Upper lobe of left lung (tissue), 4 donors: ENCODE results near the gene WDR45B.

Source experiments
- CTCF ChIP-seq, 6 experiments: fragments of 450-650 bp in 4 of 6; fragments of 200-600 bp in 2 of 6; sonication (generic) in 2 of 6; IDR thresholded peaks; one replicate each; pipeline ENCODE4 v1.5.1; 2016 to 2019; ENCODE audit warnings: antibody characterized with exemption in 6 of 6
- POLR2A ChIP-seq, 4 donors: fragments of 450-650 bp; IDR thresholded peaks; one replicate each; pipeline ENCODE4 v1.5.1; 2016 to 2017; ENCODE audit warnings: antibody characterized with exemption in 4 of 4, mild to moderate bottlenecking in 2 of 4
- POLR2AphosphoS5 ChIP-seq, 2 donors: sonication (generic); formaldehyde crosslinking; IDR thresholded peaks; one replicate each; pipeline ENCODE4 v1.5.1; 2017; ENCODE audit warnings: antibody characterized with exemption in 2 of 2

- TF ChIP-seq POLR2A (IDR thresholded peaks at IDR 0.05): no peak
- TF ChIP-seq POLR2AphosphoS5 (IDR thresholded peaks at IDR 0.05): no peak
- no peak for TF ChIP-seq CTCF (IDR thresholded peaks at IDR 0.05)
These were observed 6.8 kb upstream of the WDR45B start for GRCh38 chr17:82655038-82655479.
